Fibroblast of gingiva (primary cell): ENCODE results near the gene MARCOL.
"Not testable (repeated sequence)": the region's sequence is repeated elsewhere in the genome, so short reads cannot be mapped to it uniquely, and the experiment has no call there.

Experiments used
- DNase-seq: peaks from one replicate; pipeline ENCODE4 v3.0.0-alpha.2; 2011; ENCODE audit warnings: low read depth

The MARCOL gene

DNA sequence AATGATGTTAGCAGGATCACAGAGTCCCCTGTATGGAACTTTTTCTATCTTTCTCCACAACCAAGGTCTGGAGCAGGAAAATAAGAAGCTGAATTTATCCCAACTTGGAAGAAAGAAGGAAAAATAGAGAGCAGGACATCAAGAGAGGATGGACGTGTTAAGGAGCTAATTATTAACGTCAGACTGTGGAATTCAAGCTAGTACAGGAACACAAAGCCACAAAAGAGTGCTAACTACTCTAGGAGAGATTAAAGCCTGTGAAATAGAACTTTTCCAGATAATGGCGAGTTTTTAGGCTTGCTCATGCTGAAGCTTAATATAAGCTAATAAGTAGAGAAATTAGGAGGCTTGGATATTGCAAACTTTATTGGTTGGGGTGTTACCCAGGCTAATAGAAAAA, 29.6 kb downstream of the MARCOL start:
- no peak for DNase-seq

DNA sequence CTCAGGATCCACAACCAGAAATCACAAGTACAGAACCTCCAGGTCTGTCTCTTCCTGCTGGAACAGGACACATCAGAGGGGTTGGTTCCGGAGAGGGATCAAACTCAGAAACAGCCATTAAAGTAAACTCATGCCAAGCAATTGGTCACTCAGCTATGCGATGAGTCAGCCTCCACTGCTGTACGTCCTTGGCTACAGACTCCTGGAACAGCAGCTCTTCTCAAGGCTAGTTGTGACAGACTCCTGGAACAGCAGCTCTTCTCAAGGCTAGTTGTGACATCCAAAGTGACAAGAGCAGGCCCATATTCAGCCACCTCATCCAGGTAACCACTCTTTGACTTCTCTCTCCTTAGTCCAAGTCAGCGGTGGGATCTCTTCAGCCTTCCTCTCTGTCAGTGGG, 30.2 kb downstream of the MARCOL start, which contains the start of gene SPINK13:
TSS of gene SPINK13 (plus strand) at position 229 of the 400 bp plus-strand sequence. CDS start 1,279 bp downstream, outside the sequence.
- peak; percentile 60 for DNase-seq

DNA sequence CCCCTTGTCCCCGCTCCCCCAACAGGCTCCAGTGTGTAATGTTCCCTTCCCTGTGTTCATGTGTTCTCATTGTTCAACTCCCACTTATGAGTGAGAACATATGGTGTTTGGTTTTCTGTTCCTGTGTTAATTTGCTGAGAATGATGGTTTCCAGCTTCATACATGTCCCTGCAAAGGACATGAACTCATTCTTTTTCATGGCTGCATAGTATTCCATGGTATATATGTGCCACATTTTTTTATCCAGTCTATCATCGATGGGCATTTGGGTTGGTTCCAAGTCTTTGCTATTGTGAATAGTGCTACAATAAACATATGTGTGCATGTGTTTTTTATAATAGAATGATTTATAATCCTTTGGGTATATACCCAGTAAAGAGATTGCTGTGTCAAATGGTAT, 36.8 kb downstream of the MARCOL start:
- not testable (repeated sequence) for DNase-seq

DNA sequence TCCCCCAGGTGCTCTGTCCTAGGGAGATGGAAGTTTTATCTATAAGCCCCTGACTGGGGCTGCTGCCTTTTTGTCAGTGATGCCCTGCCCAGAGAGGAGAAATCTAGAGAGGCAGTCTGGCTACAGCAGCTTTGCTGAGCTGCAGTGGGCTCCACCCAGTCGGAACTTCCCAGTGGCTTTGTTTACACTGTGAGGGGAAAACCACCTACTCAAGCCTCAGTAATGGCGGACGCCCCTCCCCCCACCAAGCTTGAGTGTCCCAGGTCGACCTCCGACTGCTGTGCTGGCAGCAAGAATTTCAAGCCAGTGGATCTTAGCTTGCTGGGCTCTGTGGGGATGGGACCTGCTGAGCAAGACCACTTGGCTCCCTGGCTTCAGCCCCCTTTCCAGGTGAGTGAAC, 42.6 kb downstream of the MARCOL start:
- not testable (repeated sequence) for DNase-seq

DNA sequence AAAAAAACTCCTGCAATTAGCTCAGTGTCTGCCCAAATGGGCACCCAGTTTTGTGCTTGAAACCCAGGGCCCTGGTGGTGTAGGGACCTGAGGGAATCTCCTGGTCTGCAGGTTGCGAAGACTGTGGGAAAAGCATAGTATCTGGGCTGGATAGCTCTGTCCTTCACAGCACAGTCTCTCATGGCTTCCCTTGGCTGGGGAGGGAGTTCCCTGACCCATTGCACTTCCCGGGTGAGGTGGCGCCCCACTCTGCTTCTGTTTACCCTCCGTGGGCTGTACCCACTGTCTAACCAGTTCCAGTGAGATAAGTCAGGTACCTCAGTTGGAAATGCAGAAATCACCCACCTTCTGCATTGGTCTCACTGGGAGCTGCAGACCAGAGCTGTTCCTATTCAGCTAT, 43.0 kb downstream of the MARCOL start:
- DNase-seq: not testable (repeated sequence)

DNA sequence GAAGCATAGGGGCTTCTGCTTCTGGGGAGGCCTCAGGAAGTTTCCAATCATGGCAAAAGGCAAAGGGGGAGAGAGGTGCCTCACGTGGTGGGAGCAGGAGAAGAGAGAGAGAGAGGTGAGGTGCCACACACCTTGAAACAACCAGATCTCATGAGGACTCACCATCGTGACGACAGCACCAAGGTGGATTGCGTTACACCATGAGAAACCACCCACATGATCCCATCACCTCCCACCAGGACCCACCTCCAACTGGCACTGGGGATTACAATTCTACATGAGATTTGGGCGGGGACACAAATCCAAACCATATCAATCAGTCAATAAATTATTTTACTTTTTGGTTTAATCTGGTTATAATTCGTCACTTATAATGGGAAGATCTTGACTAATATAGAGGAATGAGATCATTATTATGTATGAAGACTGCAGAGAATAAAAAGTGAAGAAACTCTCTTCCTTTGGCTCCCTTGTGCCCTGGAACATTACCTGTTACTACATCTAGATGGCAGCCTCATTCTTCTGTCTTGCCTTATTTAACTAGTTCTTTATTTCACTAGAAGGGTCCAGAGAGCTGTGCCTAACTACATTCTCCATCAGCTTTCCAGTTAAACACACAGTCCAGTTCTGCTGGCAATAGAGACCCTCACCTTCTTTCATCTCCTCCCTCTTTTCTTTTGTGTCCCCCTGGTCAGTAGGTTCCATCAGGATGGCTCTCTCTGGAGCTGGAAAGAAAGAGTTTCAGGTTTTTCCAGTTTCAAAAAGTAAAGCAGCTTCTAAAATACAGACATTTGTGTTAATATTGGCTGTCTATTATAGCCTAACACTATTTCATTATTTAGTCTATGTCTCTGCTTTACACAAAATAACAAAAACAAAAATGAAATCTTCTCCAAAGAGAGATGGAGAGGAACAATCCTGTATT, 52.2 kb downstream of the MARCOL start:
- no peak for DNase-seq
